Lung (tissue), 12 donors: ENCODE data around the gene STAC. TPM values are rescaled to one million over a fixed set of nuclear protein-coding genes. Genes with fewer than 3 reads are reported as not detected.

Experiments used
- ATAC-seq: fragments of 200-7000 bp; cut with Tn5 transposase; one replicate; pipeline ENCODE4 v1.9.1; 2020; ENCODE audit warnings: moderate number of reproducible peaks; ENCODE audit not compliant: insufficient read depth, low FRiP score
- DNase-seq, 3 donors: peaks; one replicate each; pipeline ENCODE4 v3.0.0-alpha.2; 2013 to 2017
- H3K27ac ChIP-seq, 2 donors: one replicate each; pipeline ENCODE4 v1.5.1; 2013; ENCODE audit warnings: mild to moderate bottlenecking in 2 of 2, moderate library complexity in 2 of 2, control low read depth in 1 of 2, inconsistent platforms in 1 of 2, low read depth in 1 of 2, low read length in 1 of 2
- H3K27me3 ChIP-seq, 3 donors: one replicate each; pipeline ENCODE4 v1.5.1; 2013; ENCODE audit warnings: low read length in 2 of 3; ENCODE audit not compliant: control insufficient read depth in 3 of 3, insufficient read depth in 3 of 3
- H3K36me3 ChIP-seq, 4 donors: one replicate each; pipeline ENCODE4 v1.5.1; 2013; ENCODE audit warnings: low read length in 4 of 4, mild to moderate bottlenecking in 1 of 4, moderate library complexity in 1 of 4; ENCODE audit not compliant: control insufficient read depth in 4 of 4, insufficient read depth in 4 of 4
- H3K4me1 ChIP-seq, 5 donors: one replicate each; pipeline ENCODE4 v1.5.1; 2013; ENCODE audit warnings: low read length in 5 of 5, mild to moderate bottlenecking in 2 of 5, moderate library complexity in 1 of 5; ENCODE audit not compliant: control insufficient read depth in 5 of 5, insufficient read depth in 5 of 5
- H3K4me3 ChIP-seq: one replicate; pipeline ENCODE4 v1.5.1; 2013; ENCODE audit warnings: mild to moderate bottlenecking, control low read depth, moderate library complexity
- H3K9ac ChIP-seq, 2 donors: one replicate each; pipeline ENCODE4 v1.5.1; 2013; ENCODE audit warnings: low read length in 2 of 2, control low read depth in 1 of 2; ENCODE audit not compliant: insufficient read depth in 1 of 2
- H3K9me3 ChIP-seq, 4 donors: one replicate each; pipeline ENCODE4 v1.5.1; 2013; ENCODE audit warnings: low read length in 3 of 4, mild to moderate bottlenecking in 1 of 4, moderate library complexity in 1 of 4; ENCODE audit not compliant: control insufficient read depth in 4 of 4, insufficient read depth in 3 of 4
- WGBS, 2 donors: extraction: QIAGEN DNeasy Blood & Tissue Kit; methylation state at CpG; one replicate each; pipeline ENCODE4 v1.1.7; 2013; 5-methylcytosine and 5-hydroxymethylcytosine counted together
- polyA plus RNA-seq, 2 donors: library from polyadenylated mRNA; stranded (reverse); fragments of 200-250 nt; gene quantifications; one replicate each; pipeline ENCODE4 v1.2.1, GENCODE V29; 2013
- total RNA-seq, 2 donors: library from RNA; depleted of rRNA in 1 of 2; stranded (reverse); fragments of >200 nt in 1 of 2; gene quantifications; one replicate each; pipeline ENCODE4 v1.2.1, GENCODE V29; 2014 to 2021
- TF ChIP-seq, protein P1 (sequence below): IDR thresholded peaks from 2 replicates; pipeline ENCODE4 v1.5.1; 2012; ENCODE audit warnings: mild to moderate bottlenecking; ENCODE audit errors: control extremely low read depth, extremely low read depth
- donor health status: control.
- donor health status: control.
- donor health status: Bipolar disorder and iron deficiency.
- donor health status: healthy.
- donor health status: DM: yes; HTN: yes; CAD: no.

STAC gene
- total and polyA plus RNA-seq, 4 donors, result 1.3 to 17.2 (median 5.7) TPM

DNA sequence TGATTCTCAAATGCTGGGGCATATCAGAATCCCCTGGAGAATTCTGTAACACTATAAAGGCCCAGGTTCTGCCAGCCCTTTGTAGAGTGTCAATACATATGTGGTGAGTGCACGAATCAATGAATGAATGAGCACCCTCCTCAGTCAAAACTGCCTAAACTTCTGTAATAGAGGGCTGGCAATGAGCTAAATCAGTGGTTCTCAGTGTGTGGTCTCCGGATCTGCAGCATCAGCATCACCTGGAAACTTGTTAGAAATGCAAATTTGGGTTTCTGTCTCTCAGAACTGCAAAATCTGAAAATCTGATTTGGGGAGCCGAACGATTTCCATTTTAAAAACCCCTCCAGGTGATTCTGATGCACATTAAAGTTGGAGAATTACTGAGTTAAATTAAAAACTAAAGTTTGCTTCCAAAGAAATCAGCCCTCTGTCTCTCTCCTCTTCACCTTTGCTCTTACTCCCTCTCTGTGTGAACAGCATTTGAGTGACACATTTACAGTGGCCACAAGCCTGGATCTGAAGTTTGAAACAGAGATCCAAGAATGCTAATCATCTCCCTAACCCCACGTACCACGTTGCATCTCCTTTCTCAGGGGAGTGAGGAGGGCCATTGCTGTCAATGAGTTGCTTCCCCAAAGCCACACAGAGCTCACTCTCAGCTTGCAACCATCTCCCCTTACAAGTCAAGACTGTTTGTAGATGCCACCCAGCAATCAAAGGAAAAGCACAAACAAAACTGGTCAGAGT lies 109.5 kb downstream of the STAC start:
- DNase-seq, result no peak
- no peaks in the 10 kb centered on the region for H3K36me3 ChIP-seq
- H3K27ac ChIP-seq, result no peak overlapping the region
- ATAC-seq, result no peak
- H3K9ac ChIP-seq, result no peak overlapping the region
- 90 to 94% methylated on average over 6 of the region's 6 CpGs for WGBS, 2 donors
- TF ChIP-seq, protein P1, sequence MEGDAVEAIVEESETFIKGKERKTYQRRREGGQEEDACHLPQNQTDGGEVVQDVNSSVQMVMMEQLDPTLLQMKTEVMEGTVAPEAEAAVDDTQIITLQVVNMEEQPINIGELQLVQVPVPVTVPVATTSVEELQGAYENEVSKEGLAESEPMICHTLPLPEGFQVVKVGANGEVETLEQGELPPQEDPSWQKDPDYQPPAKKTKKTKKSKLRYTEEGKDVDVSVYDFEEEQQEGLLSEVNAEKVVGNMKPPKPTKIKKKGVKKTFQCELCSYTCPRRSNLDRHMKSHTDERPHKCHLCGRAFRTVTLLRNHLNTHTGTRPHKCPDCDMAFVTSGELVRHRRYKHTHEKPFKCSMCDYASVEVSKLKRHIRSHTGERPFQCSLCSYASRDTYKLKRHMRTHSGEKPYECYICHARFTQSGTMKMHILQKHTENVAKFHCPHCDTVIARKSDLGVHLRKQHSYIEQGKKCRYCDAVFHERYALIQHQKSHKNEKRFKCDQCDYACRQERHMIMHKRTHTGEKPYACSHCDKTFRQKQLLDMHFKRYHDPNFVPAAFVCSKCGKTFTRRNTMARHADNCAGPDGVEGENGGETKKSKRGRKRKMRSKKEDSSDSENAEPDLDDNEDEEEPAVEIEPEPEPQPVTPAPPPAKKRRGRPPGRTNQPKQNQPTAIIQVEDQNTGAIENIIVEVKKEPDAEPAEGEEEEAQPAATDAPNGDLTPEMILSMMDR, result no peak
- no peaks in the 10 kb centered on the region for H3K27me3 ChIP-seq
- peaks cover 0 to 4% (median 0%) of the 10 kb centered on the region in 5 donors for H3K4me1 ChIP-seq
- no peak overlapping the region for H3K4me3 ChIP-seq
- H3K9me3 ChIP-seq, result peaks cover 0 to 2% (median 0%) of the 10 kb centered on the region in 4 donors

DNA sequence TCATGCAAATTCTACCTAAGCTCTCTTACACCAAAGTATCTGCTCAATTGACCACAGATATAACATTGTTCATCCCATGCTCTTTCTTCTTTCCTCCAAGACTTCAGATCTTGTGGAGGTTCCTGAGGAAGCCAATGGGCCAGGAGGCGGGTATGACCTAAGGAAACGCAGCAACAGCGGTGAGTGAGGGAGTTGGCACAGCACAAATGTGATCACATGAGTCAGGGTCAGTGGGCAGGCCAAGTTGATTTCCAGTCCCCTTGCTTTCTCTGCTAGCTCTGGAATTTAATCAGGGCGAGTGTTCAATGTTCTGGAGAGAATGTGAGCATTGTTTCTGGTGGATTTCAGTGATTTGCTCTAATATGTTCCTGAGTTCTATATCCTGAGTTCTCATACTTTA lies 112.7 kb downstream of the STAC start:
- 87% methylated on average over 4 of the region's 4 CpGs for WGBS, 2 donors
- no peak overlapping the region for H3K27ac ChIP-seq

DNA sequence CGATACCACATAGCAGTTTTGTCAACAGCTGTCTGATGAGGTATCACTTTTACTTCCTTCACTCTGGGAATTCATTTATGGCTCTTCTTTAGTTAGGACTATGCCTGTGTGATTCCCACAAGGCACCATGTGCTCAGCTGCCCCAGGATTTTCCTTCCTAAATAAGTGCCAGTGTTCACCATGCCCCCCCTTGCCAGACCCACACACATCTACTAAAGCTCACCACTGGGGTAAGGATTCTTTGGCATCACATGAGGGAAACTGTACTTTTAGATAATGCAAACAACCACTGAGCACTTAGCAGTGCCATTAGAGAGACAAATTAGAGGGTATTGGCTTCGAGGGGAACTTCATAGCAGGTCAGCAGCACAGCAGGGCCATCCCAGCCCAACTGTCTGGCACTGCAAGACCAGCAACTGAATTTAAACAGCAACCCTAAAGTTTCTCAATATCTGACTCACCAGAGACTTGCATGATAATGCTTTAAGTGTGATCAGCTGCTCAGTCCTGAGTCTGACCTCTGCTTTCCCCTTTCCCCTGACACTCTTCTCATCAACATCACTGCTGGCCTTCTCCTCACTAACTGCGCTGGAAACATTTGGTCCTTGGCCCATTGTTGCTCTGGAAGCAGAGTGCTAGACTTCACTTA lies 114.3 kb downstream of the STAC start:
- Histone ChIP-seq H3K9ac (no peak overlapping the region), H3K27me3 (no peaks in the 10 kb centered on the region), H3K9me3 (no peaks in the 10 kb centered on the region), H3K36me3 (no peaks in the 10 kb centered on the region), H3K4me3 (no peak overlapping the region), H3K27ac (peak overlapping the region in 1 of 2 donors; percentile 56), H3K4me1 (peaks cover 0 to 14% (median 0%) of the 10 kb centered on the region in 5 donors)
- ATAC-seq (peak; percentile 72), DNase-seq (no peak)
- 56 to 58% methylated on average over 3 of the region's 3 CpGs for WGBS, 2 donors
- TF ChIP-seq, protein P1, result no peak

More for the DNA sequence above, 112.7 kb downstream of the STAC start:
- no peaks in the 10 kb centered on the region for H3K9me3 ChIP-seq
- TF ChIP-seq, protein P1, result no peak
- no peak overlapping the region for H3K9ac ChIP-seq
- H3K4me1 ChIP-seq, result peaks cover 0 to 14% (median 0%) of the 10 kb centered on the region in 5 donors
- H3K27me3 ChIP-seq, result no peaks in the 10 kb centered on the region
- H3K36me3 ChIP-seq, result no peaks in the 10 kb centered on the region
- DNase-seq (no peak), ATAC-seq (no peak)
- H3K4me3 ChIP-seq, result no peak overlapping the region
